Progenitor cell of endocrine pancreas (in vitro differentiated cells): ENCODE measurements around the gene ATP4B. TPM values are rescaled to one million over a fixed set of nuclear protein-coding genes. Genes with fewer than 3 reads are reported as not detected.

Experiments
- DNase-seq: peaks from one replicate; pipeline ENCODE4 v3.0.0; 2021; ENCODE audit warnings: low spot score; ENCODE audit not compliant: unreplicated experiment
- H3K27ac Mint-ChIP-seq: 2 replicates; pipeline ENCODE4 v1.8.0; 2021; ENCODE audit warnings: mild to moderate bottlenecking, moderate library complexity, mixed read lengths
- H3K27me3 Mint-ChIP-seq: 2 replicates; pipeline ENCODE4 v1.8.0; 2021; ENCODE audit warnings: mixed read lengths
- H3K36me3 Mint-ChIP-seq: 2 replicates; pipeline ENCODE4 v1.8.0; 2022; ENCODE audit warnings: mixed read lengths; ENCODE audit not compliant: insufficient read depth
- H3K4me1 Mint-ChIP-seq: 2 replicates; pipeline ENCODE4 v1.8.0; 2021; ENCODE audit warnings: low read depth, mixed read lengths
- H3K4me3 Mint-ChIP-seq: 2 replicates; pipeline ENCODE4 v1.8.0; 2021; ENCODE audit warnings: low read depth, mild to moderate bottlenecking, moderate library complexity, mixed read lengths
- H3K9me3 Mint-ChIP-seq: 2 replicates; pipeline ENCODE4 v1.8.0; 2021; ENCODE audit warnings: low read depth, mixed read lengths
- total RNA-seq: library from RNA; stranded (reverse); gene quantifications from 2 replicates; pipeline ENCODE4 v1.2.1, GENCODE V29; 2021
- TF ChIP-seq, protein P1 (sequence below): fragments of 200-600 bp; sonication (generic); IDR thresholded peaks from one replicate; pipeline ENCODE4 v1.5.0; 2021; ENCODE audit warnings: antibody characterized with exemption, mild to moderate bottlenecking; ENCODE audit not compliant: unreplicated experiment

Gene ATP4B
- total RNA-seq, 1 donor from 2014 or later, result not detected

DNA sequence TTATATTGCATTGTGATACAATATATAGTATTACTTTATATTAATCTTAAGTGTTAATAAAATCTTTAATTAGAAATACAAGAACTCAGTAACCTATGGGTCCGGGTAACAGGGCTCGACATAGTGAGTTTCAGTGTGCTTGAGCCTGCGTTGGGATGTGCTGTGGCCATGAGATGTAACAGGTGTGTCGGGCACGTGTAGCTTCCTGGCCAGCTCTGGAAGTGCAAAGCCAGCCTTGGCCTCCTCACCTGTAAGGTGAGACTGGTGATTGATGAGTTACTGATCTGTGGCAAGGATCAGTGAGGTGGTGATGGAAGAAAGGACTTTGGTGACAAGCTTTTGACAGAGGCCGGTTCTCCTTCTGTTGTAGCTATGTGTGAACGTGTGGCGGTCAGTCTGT is 19.2 kb downstream of the ATP4B start:
- no peak for DNase-seq
- H3K27me3 Mint-ChIP-seq, result no peaks in the 10 kb centered on the region
- TF ChIP-seq, protein P1, sequence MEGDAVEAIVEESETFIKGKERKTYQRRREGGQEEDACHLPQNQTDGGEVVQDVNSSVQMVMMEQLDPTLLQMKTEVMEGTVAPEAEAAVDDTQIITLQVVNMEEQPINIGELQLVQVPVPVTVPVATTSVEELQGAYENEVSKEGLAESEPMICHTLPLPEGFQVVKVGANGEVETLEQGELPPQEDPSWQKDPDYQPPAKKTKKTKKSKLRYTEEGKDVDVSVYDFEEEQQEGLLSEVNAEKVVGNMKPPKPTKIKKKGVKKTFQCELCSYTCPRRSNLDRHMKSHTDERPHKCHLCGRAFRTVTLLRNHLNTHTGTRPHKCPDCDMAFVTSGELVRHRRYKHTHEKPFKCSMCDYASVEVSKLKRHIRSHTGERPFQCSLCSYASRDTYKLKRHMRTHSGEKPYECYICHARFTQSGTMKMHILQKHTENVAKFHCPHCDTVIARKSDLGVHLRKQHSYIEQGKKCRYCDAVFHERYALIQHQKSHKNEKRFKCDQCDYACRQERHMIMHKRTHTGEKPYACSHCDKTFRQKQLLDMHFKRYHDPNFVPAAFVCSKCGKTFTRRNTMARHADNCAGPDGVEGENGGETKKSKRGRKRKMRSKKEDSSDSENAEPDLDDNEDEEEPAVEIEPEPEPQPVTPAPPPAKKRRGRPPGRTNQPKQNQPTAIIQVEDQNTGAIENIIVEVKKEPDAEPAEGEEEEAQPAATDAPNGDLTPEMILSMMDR, result no peak
- H3K9me3 Mint-ChIP-seq, result peaks cover 3% of the 10 kb centered on the region
- peaks cover 54% of the 10 kb centered on the region for H3K36me3 Mint-ChIP-seq
- H3K27ac Mint-ChIP-seq, result no peak overlapping the region
- no peaks in the 10 kb centered on the region for H3K4me1 Mint-ChIP-seq
- H3K4me3 Mint-ChIP-seq, result no peak overlapping the region

DNA sequence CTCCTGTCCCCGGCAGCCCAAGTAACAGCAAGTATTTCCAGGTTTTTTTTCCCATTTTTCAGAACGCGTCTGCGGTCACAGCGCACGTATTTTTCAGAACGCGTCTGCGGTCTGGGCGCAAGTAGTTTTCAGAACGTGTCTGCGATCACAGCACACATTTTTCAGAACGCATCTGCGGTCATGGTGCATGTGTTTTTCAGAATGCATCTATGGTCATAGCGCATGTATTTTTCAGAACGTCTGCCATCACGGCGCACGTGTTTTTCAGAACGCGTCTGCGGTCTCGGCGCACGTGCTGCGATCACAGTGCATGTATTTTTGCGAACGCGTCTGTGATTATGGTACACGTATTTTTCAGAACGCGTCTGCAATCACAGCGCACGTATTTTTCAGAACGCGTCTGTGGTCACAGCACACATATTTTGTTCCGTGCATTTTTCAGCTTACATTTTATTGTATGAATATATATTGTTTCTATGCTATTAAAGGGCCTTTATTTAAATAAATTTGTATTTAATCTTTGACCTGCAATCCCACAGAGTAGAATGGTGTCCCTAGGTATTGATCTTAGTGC is 19.7 kb downstream of the ATP4B start:
- TF ChIP-seq, protein P1, result no peak
- H3K4me1 Mint-ChIP-seq, result no peaks in the 10 kb centered on the region
- no peak overlapping the region for H3K4me3 Mint-ChIP-seq
- peaks cover 54% of the 10 kb centered on the region for H3K36me3 Mint-ChIP-seq
- H3K9me3 Mint-ChIP-seq, result peaks cover 3% of the 10 kb centered on the region
- no peak for DNase-seq
- H3K27ac Mint-ChIP-seq, result no peak overlapping the region
- H3K27me3 Mint-ChIP-seq, result no peaks in the 10 kb centered on the region

DNA sequence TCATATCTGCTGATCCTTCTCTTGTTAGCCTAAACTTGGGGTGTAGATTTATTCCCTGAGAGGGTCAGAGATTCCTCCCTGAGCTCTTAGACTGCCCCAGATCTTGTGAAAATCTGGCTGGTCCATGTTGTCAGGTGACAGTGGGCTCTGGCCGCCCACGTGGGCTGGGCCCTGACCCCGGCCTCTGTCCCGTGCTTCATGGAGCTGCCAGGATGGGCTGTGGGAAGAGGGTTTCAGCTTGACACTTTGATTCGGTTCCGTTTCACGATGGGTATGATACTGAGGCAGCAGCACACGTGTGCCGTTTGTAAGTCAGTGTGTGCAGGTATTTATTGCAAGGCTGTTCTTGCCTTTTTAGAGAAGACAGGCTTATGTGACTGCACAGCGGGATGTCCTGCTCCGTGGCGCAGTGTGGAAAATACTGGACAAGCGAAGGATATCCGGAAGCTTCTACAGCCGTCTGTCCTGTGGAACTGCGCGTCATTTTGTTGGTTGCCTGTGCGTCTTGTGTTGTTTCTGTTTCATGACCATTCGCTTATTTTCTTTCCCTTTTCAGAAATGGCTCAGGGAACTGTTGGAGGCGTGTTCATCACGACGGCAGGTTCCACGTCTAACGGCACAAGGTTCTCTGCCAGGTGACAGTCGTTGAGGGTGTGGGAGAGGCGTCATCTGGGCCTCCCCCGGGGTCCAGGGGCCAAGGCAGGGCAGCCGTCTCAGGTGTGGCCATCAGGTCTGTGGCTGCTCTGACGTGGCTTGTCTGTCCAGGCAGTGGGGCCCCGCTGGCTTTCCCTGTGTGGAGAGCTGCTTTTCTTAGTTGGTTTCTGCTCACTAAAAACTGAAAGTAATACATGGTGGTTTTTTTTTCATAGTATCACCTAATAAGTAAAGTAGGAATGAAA is 20.5 kb downstream of the ATP4B start:
- Mint-ChIP-seq H3K4me1 (no peaks in the 10 kb centered on the region), H3K9me3 (peaks cover 3% of the 10 kb centered on the region), H3K4me3 (no peak overlapping the region), H3K27me3 (no peaks in the 10 kb centered on the region), H3K27ac (no peak overlapping the region), H3K36me3 (peaks cover 55% of the 10 kb centered on the region)
- DNase-seq, result no peak
- TF ChIP-seq, protein P1, result no peak

DNA sequence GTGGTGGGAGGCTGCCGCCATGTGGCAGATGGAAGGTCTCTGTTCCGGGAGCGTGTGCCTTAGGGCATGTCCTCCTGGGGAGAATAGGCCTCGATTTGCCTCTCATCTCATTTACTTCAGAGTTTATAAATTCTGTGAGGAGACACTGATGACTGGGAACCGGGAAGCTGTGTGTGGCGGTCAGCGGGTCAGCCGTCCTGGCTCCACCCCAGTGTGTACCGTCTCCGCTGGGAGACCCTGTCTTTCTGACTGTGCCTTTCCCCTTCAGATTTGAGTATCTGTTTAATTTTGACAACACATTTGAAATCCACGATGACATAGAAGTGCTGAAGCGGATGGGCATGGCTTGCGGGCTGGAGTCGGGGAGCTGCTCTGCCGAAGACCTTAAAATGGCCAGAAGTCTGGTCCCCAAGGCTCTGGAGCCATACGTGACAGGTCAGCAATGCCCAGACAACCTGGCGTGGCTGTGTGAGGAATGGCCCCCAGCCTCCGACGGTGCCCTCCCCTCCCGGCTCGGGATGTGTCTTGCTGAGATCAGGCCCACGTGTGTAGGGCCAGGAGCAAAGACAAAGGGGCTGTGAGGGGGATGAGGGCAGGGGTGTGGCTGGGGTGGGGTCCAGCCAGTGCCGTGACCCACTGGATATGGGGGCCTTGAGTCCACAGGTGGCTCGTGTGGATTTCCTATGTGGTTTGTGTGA is 21.6 kb downstream of the ATP4B start:
- Mint-ChIP-seq H3K27ac (no peak overlapping the region), H3K27me3 (no peaks in the 10 kb centered on the region), H3K4me1 (no peaks in the 10 kb centered on the region), H3K4me3 (no peak overlapping the region), H3K9me3 (peaks cover 3% of the 10 kb centered on the region), H3K36me3 (peaks cover 46% of the 10 kb centered on the region)
- TF ChIP-seq, protein P1, result no peak
- no peak for DNase-seq

DNA sequence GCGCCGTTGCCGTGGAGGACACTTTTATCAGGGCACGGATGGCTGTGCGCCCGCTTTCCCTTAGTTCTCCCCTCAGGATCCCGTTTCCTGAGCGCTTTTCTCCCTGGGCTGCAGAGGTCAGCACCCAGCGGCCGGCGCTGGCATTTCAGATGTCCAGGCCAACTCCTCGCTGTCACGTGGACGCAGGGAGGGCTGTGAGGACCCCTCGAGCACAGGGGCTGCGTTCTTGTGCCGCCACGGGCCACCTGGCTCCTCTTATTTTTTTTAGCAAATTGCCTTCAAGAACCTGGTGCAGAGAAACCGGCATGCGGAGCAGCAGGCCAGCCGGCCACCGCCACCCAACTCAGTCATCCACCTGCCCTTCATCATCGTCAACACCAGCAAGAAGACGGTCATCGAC is 22.3 kb downstream of the ATP4B start:
- no peaks in the 10 kb centered on the region for H3K4me1 Mint-ChIP-seq
- TF ChIP-seq, protein P1, result no peak
- H3K27me3 Mint-ChIP-seq, result no peaks in the 10 kb centered on the region
- H3K27ac Mint-ChIP-seq, result no peak overlapping the region
- H3K36me3 Mint-ChIP-seq, result peaks cover 45% of the 10 kb centered on the region
- no peak overlapping the region for H3K4me3 Mint-ChIP-seq
- DNase-seq, result no peak
- H3K9me3 Mint-ChIP-seq, result peaks cover 2% of the 10 kb centered on the region
